Dermis microvascular lymphatic vessel endothelial cell (primary cell): ENCODE data around the gene KDR. TPM values are rescaled to one million over a fixed set of nuclear protein-coding genes. Genes with fewer than 3 reads are reported as not detected.

Experiments used
- DNase-seq, 2 donors: peaks; one replicate each; pipeline versions ENCODE4 v3.0.0 to v3.0.0-alpha.2; 2010; ENCODE audit warnings: low read depth in 2 of 2
- total RNA-seq: library from RNA; depleted of rRNA; stranded (reverse); fragments of >200 nt; gene quantifications from 2 replicates; pipeline ENCODE4 v1.2.1, GENCODE V29; 2014

The KDR gene
- total RNA-seq = 174 and 278 TPM in 2 replicates

DNA sequence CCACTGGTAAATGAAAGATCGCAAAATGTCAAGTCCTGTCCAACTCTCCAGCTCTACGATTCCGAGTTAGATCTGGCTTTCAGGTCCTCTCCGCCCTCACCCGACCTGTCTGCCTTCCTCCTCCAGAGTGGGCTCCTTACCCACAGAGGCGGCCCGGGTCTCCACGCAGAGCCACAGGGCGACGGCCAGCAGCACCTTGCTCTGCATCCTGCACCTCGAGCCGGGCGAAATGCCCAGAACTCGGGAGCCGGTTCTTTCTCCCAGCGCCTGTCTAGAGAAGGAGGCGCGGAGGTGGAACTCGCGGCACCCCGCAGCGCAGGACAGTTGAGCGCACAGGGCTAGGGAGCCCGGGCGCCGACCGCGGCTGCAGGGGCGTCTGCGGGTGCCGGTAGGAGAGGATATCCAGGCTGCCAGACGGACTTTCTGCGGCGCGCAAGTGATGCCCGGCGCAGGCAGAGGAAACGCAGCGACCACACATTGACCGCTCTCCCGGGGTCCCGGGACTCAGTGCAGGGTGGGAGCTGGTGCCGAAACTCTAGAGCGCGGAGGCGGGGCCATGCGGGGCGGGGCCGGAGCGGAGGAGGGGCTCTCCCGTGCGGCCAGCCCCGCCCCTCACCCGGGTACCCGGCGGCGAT is at the start of gene KDR:
TSS of gene KDR (minus strand) at position 509 of the 635 bp plus-strand sequence. CDS start at position 207, 302 bp downstream.
- peak in 1 of 2 donors; percentile 76 for DNase-seq

DNA sequence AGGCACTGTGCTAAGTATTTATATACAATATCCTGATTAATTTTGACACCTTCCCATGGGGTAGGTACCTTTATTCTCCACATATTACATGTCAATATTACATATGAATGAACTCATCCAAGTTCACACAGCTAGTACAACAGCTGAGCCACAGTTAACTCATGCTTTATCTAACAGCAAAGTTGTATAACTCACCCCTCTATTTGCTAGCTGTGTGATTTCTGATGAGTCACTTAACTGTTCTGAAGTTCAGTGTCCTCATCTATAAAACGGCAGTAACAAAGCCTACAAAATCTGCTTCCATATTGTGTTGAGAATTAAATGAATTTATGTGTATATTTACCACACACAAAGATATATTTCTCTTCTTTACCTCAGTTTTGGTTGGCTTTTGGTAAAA is 48.2 kb upstream of the KDR start:
- peak in 1 of 2 donors; percentile 78 for DNase-seq

DNA sequence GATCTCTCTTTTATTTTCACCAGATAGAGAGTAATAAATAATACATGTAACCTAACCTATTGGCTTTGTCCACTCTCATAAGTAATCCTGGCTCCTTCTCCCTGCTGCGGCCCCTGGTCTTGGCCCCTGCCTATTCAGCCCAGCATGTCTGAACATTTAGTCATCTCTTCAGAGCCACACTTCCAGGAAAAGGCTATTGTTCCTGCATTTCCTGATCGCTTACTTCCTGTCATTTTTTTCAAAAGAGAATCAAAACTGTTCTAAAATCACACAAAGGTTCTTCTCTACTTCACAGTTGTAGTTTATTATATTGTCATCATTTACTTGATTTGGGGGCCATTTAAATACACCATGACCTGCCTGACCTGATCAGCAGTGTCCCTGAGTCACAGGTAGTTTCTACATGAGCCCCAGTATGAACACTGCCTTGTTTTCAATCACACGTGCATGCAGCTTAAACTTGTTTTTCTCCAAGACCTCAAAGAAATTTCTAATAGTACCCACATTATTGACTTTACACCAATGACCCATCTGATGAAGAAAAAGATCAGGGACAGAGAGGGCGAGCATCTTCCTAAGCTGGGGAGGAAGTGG is 47.4 kb upstream of the KDR start:
- DNase-seq = peak; percentile 74 to 95

DNA sequence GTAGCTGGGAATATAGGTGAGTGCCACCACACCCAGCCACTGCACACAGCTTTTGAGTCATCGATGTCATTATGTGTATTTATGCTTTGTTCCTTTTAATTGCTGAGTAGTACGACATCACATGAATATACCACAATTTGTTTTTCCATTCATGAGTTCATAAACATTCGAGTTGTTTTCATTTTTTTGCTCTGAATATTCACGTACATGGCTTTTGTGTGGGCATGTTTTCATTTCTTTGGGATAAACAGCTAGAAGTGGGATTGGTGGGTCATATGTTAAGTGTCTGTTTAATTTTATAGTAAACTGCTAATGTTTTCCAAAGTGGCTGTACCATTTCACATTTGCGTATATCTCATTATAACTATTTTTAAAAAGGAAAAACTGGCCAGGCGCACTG is 45.1 kb upstream of the KDR start:
- no peak for DNase-seq

DNA sequence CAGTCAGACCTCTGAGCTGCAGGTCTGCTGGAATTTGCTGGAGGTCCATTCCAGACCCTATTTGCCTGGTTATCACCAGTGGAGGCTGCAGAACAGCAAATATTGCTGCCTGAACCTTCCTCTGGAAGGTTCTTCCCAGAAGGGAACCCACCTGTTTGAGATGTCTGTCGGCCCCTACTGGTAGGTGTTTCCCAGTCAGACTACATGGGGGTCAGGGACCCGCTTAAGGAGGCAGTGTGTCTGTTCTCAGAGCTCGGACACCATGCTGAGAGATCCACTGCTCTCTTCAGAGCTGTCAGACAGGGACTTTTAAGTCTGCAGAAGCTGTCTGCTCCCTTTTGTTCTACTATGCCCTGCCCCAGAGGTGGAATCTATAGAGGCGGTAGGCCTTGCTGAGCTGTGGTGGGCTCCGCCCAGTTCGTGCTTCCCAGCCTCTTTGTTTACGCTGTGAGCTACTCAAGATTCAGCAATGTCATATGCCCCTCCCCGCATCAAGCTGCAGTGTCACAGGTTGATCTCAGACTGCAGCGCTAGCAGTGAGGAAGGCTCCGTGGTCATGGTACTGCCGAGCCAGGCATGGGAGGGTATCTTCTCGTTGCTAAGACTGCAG is 44.1 kb upstream of the KDR start:
- DNase-seq = peak in 1 of 2 donors; percentile 41

DNA sequence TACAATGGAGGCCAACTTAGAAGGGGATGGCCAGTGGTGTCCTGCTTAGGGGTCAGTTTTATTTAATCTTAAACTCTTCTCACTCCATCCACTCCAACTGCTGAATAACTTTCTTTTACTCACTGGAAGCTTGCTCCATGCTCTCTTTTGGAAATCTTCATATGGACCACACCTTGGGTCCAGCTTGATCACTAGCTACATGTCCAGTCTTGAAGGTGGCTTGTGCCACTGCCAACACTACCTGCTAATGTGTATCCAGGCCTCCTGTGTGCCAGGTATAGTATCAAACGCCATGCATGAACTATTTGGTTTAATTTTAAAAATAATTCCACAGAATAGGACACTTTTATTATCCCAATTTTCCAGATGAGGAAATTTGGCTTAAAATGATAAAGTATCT is 37.0 kb upstream of the KDR start:
- no peak for DNase-seq

DNA sequence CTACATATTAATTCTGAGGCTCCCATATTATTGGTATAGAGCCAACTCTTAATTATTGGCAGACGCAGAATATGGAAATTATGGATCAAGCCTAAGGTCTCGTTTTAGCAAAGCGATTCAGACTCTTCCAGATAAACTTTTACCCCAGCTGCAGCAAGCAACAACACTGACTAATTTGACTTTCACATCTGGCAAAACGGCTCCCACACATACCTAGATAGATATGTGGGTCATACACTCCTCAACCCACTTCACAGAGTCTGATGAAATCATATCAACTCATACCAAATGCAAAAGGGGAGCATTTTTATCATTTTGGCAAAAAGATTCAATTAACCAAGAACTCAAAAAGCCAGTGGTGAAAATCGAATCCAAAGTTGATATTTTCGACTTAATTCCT is 36.3 kb upstream of the KDR start:
- no peak for DNase-seq

DNA sequence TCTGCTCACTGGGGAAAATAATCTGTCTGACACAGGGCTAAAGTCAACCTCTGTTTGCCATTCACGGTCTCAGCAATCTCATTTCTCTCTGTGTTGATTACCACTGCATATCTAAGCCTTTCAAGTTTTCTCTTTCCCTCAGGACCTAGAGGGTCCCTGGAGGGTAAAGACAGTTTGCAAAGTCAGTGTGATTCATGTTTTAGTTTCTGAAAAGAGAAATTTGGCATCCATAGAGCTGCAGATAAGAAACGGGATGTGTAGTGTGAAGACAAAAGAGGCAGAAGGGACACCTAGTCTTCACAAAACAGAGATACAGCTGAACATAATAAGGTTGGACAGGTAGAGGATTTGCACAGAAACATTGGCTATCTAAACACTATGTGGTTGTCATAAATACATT is 34.5 kb upstream of the KDR start:
- DNase-seq = no peak

DNA sequence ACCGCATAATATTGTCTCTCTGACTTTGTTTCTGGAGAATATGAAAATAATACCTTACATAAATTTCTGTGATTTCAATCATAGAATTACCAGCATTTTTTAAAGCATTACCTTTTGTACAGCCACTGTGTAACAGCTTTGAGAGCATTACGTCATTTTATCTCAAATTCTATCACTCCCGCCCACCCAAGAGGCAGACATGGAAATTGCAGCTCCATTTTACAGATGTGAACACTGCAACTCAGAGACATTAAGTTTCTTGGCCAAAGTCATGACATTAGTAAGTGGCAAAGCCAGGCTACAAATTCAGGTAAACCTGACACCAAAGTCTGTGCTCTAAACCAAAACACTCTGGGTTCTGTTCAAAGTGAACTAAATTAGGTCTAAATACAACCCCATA is 33.6 kb upstream of the KDR start:
- no peak for DNase-seq

DNA sequence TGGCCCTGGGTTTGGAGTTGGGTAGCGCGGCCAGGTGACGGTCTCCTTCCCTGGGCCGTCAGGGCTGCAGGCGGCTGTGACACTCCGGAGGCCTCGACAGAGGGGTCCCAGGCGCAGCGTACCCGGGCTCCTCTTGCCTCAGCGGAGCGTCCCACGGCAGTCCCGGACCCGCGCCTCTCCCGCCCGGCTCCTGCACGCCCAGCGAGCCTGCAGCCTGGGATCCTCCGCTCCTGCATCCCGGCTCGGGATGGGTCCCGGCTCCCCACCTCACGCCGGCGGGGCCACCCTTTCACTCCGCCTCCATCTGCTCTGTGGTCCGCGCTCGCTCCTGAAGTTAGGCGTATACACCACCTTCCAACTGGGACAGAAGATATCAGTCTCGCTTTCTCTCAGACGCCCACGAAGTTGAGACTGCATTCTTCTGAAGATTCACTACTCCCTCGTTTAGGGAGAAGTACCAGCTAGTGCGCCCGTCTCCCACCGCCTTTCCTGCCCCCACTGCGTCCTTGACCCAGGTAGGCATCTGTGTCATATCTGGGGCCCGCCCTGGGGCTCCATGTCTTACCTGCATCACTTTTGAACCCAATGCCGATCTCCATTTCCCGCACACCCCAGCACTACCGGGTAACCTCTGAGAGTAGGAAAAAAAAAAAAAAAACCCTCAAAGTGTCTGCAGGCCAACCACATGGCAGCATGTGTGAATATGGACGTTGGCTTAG is 32.3 kb upstream of the KDR start:
- DNase-seq = no peak

DNA sequence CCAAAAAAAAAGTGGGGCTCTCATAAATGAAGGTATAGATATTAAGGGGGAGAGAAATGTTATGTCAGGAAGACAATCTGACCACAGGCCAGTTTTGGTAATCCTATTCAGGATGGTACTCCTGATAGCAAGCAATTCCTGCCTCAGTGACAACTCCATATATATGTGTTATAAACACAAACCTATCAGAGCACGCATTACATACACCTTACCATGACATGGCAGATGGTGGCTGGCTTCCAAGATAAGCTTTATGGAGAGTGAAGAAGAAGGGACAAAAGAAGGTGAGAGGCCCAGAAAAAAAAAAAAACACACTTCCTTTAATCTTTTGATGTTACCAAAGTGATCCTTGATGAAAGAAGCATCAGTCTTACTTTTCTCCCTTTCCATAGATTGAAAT is 29.5 kb upstream of the KDR start:
- DNase-seq = no peak

DNA sequence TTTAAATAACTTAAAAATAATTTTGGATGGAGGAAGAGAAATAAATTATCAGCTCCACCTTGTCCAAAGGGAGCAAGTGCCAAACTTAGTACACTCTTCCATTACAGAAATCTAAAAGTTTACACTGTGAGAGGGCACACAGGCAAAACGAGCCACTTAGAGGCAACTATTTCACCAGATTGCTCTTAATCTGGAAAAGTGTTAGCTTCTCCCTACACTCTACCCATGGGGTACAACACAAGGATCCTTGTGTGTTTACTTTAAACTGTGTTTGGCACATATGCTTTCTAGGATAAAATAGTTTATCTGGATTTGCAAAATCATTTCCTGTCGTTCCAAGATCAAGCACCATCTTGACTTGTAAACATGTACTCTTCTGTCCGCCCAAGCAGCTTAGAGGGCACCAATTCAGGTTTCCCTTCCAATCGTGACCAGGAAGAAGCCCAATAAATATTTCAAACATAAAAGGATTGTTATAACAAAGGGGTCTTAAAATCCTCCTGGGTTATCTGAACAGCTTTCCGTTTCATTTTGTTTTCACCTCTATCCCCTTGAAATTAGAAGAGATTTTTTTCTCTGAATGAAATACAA is 29.0 kb upstream of the KDR start:
- DNase-seq = peak in 1 of 2 donors; percentile 64

DNA sequence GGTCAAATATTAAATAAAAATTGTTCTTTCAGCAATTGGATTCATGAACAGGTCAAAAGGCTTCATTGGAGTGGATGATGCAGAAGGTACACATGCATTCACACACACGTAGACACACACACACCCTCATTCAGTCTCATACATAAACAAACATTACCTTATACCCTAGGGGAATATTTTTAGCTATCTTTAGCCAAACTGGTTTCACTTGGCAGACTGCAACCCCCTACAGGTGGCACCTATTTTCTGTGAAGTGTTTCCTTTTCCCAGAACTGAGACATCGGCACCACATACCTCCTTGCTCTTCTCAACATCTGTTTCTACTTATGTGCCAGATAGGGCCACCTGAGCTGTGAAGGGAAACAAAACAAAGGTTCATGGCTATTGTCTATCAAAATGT is 18.5 kb upstream of the KDR start:
- no peak for DNase-seq

DNA sequence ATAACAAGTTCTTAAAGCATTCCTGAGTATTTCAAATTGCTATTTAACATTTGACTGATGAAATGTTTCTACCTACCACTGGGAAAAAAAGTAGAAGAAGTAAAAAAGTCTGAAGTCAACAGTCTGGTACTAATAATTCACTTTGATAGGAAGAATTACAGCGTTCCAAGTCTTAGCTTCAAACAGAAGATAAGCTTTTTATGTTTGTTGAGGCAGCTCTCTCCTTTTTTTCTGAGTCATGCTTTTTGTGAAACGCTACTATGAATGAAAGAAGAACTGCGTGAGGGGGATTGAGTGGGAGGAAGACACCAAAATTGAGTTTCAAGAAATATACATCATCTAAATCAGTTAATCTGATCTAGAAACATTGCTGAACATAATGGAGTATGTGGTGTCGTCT is 13.0 kb upstream of the KDR start:
- DNase-seq = no peak

DNA sequence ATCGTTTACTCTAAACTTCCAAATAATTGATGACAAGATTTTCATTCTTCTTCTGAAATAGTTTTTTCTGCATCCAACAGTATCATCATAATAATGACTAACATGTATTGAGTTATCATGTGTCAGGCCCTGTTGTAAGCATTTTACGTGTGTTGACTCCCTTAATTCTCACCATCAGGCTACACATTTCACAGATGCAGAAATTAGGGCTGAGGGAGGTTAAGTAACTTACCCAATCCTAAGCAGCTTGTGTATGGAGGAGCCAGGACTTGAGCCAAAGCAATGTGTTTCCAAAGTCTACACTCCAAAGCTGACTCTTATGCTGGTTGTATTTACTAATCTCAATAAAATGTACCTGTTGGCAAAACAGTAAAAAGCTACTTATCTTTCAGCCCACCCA is 11.2 kb upstream of the KDR start:
- DNase-seq = no peak

DNA sequence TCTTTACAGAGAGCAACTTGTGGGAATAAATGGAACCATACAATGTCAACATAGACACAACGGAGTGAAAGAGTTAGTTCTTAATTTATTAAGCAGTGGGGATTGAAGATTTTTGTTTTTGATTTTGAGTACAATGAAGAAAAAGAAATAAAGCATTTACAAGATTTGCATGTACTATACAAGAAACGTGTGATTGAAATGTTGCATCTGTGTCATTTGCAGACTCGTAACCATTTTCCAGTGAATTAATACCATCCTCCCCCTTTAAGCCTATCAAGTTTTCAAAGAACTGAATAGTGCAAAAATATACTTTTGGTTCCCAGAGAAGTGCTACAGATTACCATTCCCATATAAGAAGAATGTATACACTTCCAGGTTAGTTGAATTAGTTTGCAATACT is 8.6 kb upstream of the KDR start:
- DNase-seq = no peak

DNA sequence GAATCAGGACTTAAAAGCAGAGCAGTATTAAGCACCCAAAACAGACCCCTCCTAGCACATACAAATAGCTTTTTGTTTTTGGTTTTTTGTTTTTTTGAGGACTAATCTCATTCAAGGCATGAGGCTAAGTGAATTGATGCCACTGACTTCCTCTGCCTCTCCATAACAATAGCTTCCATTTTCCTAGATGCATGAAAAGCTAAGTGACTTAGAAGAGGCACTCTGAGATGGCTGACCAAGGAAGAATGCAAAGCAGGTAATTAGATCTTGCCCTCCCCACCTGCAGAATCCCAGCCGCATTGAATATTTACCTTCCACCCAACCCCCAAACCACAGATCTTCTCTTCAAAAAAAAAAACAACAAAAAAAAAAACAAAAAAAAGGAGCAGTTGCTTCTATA is 7.4 kb upstream of the KDR start:
- no peak for DNase-seq

DNA sequence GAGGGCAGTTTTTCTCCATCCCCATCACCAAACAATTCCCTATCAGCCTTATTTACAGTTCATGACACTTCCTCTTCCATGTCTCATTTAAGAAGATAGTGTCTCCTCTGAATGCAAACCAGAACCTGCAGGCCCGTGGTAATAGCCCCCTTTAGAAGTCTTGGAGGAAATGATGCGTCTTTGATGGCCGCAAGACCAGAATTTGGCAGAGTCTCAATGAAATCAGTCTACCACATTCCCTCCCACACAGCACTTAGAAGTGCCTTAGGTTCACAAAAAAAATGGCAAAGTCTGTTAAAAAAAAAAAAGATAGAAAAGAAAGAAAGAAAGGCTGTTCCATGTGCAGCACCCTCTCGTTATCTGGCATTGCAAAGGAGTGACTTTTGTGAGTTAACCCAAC is 2.1 kb upstream of the KDR start:
- no peak for DNase-seq

DNA sequence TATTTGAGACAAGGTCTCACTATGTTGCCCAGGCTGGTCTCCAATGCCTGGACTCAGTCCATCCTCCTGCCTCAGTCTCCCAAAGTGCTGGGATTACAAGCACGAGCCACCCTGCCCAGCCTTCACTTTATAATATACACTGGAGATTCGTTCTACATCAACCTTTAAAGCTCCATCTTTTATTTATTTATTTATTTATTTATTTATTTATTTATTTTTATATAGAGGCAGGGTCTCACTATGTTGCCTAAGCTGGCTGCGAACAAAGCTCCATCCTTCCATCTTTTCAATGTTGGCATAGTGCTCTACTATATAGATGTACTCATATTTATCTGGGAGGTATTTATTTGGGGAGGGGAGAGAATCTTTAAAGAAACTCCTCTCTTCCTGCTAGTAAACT is 1.7 kb upstream of the KDR start:
- DNase-seq = no peak

DNA sequence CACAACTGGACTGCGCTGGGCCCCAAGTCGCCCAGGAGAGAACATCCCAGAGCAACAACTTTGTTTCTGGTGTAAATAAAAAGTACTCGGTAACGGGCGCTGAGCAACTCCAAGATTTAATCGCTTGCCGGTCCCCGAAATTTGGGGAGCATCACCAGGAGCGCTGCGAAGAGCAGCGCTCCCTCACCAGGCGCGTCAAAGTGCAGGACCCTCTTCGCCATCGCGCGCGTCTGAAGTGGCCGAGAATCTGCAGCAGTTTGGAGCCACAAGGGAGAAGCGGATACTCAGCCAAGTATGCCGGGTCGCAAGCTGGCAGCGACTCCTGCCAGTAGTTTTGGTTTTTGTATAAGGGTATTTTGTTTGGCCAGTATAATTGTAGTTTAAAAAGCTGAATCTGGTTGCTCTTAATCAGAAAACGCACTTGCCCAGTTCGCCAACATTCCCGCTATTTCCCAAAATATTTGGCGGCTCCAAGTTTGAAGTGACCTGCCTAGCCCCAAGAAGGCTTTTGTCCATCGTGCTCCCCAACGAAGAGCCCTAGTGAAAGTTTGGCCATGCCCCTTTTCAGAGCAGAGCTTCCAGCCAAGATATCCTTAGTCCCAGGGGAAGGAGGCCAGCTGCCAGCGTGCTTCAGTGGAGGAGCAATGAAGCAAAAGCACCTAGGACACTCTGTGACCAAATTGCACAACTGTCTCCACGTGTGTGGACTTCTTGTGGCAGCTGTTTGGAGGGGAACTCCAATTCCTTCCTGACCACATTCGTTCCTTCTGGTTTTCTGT is 557 bp upstream of the KDR start:
- DNase-seq = peak in 1 of 2 donors; percentile 29

DNA sequence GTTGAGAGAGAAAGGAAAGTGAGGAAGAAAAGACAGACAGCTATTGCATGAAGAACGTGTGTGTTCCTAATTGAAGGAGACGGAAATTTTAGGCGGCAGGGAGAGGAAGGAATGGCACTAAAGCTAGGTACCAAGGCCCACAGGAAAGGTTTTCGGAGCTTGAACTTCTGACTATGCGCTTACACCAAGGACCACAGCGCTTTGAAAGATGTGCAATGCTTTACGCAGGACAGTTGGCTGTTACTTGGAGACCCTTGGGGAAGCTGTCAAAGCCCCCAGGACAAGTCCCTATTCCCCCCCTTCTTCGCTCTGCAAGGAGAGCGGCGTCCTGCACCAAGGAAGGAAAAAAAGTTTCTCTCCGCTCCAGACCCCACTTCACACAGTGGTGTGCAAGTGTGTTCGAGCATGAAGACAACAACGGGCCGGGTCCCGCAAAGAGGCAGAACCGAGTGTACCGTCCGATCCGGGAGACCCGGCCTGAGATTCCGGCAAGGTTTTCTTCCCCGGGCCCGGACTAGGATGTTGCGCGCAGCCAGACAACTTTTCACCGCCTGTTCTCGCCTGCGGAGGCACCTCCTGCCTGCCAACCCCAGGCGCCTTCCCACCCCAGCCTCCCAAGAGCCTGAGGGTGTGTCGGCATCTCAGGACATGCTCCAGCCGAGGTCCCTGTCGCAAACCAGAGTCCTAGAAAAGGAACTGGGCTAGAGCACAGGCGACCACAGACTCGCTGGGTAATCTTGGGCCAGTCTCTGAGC is 896 bp downstream of the KDR start:
- peak in 1 of 2 donors; percentile 42 for DNase-seq
